Right renal cortex interstitium (tissue), 3 donors: ENCODE results near the gene SOWAHC. TPM values are rescaled to one million over a fixed set of nuclear protein-coding genes. Genes with fewer than 3 reads are reported as not detected.
"Not testable (repeated sequence)": the region's sequence is repeated elsewhere in the genome, so short reads cannot be mapped to it uniquely, and the experiment has no call there.

Experiments
- DNase-seq, 3 donors: peaks; one replicate each; pipeline ENCODE4 v3.0.0-alpha.2; 2013; ENCODE audit warnings: low read depth in 3 of 3, low spot score in 2 of 3
- polyA plus RNA-seq, 3 donors: library from polyadenylated mRNA; unstranded; fragments of 120-200 nt; gene quantifications; one replicate each; pipeline ENCODE4 v1.2.1, GENCODE V29; 2013; ENCODE audit not compliant: insufficient read length in 3 of 3

SOWAHC gene
- polyA plus RNA-seq, 3 donors, result 16.7 to 19.8 (median 18.2) TPM

GRCh38 chr2:109614715-109615636 lies 812 bp downstream of the SOWAHC start:
- no peak for DNase-seq

DNA sequence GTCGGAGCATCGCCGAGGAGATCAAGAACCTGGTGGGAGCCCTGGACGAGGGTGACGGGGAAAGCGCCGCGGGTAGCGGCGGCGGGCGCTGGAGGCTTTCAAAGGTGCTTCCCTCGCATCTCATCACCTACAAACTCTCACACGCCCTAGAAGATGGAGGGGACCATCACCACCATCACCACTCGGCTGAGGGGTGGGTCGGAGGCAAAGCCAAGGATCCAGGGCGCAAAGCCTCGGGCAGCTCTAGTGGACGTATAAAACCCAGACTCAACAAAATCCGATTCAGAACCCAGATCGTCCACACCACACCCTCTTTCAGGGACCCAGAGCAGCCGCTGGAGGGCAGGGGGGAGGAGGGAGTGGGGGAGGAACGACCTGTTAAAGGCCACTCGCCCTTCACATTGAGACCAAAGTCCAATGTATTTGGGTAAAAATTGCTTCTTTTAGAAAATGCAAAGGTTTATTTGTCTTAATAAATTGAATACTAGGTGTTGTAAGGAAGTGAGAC lies 1.5 kb downstream of the SOWAHC start:
- no peak for DNase-seq

- DNase-seq, result no peak
Measured at GRCh38 chr2:109616184-109616583, 2.0 kb downstream of the SOWAHC start.

DNA sequence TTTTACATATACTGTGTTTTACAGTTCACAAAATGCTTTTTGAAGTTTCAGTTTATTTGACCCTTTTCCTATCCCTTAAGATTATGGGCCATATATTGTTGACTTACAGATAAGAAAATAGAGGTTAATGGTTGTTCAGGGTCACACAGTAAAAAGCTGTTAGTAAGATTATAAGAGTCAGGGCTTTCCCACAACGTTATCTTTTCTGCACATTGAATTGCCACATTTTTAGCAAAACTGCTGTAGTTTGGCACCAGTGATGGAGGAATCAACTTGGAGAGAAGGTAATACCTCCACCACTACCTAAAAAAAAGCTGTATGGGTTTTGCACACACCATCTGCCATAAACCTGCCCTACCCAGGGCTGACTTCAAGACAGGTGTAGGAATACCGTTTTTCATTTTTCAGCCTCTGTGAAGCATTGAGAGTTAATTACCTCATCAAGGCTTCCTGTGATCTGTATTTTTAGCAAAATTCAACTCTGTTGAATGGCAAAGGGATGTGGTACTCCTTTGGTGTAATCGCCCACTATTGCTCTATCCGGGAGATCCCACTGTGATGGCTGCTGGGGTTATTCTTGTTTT lies 5.0 kb downstream of the SOWAHC start:
- DNase-seq, result no peak

GRCh38 chr2:109623297-109623696 lies 9.1 kb downstream of the SOWAHC start:
- DNase-seq, result no peak

GRCh38 chr2:109623923-109624322 lies 9.8 kb downstream of the SOWAHC start:
- DNase-seq, result no peak

GRCh38 chr2:109624339-109624738 lies 10.2 kb downstream of the SOWAHC start:
- no peak for DNase-seq

GRCh38 chr2:109628321-109628720 lies 14.2 kb downstream of the SOWAHC start:
- DNase-seq, result not testable (repeated sequence)

GRCh38 chr2:109629867-109630266 lies 15.7 kb downstream of the SOWAHC start:
- no peak for DNase-seq

DNA sequence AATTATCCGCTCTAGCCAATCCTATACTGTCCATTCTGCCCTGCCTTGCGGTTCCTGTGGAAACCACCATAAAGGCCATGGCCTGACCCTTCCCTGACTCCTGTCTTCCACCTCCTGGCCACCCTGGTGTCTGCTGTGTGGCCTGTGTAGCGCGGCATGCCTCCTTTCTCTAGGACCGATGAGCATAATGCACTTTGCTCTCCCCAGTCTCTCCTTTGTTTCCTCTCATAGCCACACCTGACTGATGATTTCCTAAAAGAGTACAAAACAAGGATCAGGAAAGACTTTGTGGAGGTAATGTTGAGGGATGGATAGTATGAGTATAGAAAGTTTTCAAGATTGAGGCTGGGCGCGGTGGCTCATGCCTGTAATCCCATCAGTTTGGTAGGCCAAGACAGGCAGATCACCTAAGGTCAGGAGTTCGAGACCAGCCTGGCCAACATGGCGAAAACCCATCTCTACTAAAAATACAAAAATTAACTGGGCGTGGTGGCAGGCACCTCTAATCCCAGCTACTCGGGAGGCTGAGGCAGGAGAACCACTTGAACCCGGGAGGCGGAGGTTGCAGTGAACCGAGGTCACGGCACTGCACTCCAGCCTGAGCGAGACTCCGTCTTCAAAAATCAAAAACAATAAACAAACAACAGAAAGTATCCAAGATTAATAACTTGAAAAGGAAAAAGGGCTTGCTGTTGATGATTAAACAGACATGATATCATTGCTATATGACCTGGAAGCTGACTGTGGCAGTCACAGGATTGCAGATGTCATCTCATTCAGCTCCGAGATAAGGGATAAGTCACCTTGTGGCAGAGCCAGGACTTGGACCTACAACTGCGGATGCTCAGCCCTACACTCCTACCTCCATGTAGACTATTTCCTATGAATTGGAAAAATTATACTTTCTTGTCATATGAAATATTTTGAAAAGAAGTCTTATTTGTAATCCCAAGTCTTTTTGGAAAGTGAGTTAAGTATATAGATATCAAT lies 16.6 kb downstream of the SOWAHC start:
- DNase-seq, result no peak

DNA sequence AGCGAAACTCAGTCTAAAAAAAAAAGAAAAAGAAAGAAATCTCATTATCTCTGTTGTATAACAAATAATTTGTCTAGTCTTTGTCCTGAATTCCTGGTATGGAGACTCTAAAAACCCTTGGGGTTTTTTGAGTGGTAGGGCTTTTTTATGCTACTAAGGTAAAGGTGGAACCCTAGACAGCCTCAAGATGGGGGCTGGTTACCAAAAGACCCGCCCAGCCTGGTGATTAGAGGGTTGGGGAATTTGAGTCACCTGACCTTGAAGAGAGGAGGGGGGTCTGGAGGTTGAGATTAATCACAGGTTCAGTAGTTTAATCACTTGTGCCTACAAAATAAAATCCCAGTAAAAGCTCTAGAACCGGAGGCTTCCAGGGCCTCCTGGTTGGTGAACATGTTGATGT lies 17.6 kb downstream of the SOWAHC start:
- DNase-seq, result no peak

GRCh38 chr2:109632158-109632789 lies 18.1 kb downstream of the SOWAHC start:
- no peak for DNase-seq

- DNase-seq, result no peak
Measured at GRCh38 chr2:109633284-109633961, 19.3 kb downstream of the SOWAHC start.

- no peak for DNase-seq
Measured at GRCh38 chr2:109635426-109636304, 21.5 kb downstream of the SOWAHC start.

DNA sequence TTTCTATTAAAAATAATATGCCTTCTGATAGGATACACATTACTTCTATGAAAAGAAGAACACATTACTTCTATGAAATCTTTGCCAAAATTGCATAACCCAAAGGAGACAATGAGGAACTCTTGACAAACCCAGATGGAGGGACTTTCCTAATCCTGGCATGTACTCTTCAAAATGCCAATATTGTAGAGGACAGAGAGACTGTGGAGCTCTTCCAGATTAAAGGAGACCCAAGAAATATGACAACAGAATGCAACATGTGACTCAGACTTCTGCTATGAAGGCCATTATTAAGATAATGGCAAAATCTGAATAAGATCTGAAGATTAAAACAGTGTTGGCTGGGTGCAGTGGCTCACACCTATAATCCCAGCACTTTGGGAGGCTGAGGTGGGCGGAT lies 22.2 kb downstream of the SOWAHC start:
- no peak for DNase-seq

DNA sequence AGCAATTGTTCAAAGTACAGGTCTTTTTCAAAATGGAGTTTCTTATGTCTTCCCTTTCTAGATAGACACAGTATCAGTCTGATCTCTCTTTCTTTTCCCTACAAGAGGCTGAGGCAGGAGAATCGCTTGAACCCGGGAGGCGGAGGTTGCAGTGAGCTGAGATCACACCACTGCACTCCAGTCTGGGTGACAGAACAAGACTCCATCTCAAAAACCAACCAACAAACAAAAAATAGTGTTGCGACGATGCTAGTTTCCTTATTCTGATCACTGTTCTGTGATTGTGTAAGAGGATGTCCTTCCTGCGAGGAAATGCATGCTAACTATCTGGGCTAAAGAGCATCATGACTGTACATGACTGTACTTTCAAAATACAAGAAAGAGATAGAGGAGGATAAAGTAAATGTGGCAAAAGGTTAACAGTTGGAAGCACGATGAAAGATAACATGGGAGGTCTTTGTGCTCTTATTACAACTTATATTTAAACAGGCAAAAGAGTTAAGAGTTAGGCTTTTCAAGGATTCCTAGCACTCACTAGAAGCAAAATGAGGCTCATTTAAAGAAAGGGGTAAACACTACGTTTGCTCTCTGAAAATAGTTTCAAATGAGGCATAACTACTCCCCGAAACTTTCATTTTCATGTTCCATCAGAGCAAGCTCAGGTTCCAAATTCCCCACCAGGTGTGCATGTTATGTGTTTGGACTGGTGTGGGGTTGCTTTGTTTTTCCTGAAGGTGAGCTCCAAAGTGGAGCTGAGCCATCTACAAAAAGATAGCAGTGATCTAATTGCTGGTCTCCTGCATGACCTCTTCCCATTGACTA lies 23.8 kb downstream of the SOWAHC start:
- DNase-seq, result no peak

DNA sequence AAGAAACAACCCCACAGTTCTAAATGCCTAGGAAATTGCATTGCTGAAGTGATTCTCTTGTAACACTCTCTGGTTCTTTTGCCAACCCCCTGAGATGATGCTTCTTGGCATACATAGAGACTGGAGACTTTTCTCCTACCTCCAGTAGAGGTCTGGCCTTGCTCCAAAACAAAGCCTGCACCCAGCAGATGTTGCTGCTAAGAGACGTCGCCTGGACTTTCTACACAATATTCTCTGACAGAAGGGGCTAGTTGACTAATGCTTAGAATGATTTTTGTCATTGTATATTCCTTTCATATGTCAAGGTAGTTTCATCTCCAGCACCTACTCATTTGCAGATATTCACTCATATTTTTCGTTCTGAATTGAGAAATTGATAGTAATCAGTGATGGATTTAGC lies 24.6 kb downstream of the SOWAHC start:
- DNase-seq, result no peak

DNA sequence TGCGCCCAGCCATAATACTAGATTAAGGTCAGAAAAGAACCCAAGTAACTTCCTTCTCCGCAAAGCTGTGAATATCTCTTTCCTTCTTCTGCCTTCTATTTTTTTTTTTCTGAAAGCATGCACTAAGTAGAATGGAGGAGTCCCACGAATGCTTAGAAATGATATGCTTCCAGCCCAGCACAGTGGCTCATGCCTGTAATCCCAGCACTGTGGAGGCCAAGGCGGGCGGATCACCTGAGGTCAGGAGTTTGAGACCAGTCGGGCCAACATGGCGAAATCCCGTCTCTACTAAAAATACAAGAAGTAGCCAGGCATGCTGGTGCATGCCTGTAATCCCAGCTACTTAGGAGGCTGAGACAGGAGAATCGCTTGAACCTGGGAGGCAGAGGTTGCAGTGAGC lies 25.8 kb downstream of the SOWAHC start:
- not testable (repeated sequence) for DNase-seq
